T-helper 9 cell (primary cell): ENCODE results near the gene POLR2L.

Experiments
- DNase-seq: peaks from one replicate; pipeline ENCODE4 v3.0.0-alpha.2; 2020

POLR2L gene

GRCh38 chr11:808427-809286 lies 33.7 kb downstream of the POLR2L start:
- DNase-seq = no peak

GRCh38 chr11:804599-804964 lies 37.7 kb downstream of the POLR2L start:
- DNase-seq = no peak

- no peak for DNase-seq
These were observed 38.3 kb downstream of the POLR2L start for GRCh38 chr11:803770-804598.

GRCh38 chr11:803467-803742 lies 38.9 kb downstream of the POLR2L start:
- no peak for DNase-seq

- no peak for DNase-seq
These were observed 39.4 kb downstream of the POLR2L start for GRCh38 chr11:802693-803466.

GRCh38 chr11:802018-802617 lies 40.2 kb downstream of the POLR2L start:
- DNase-seq = no peak

- no peak for DNase-seq
These were observed 41.1 kb downstream of the POLR2L start for GRCh38 chr11:801097-801780.

GRCh38 chr11:800473-800872 lies 41.9 kb downstream of the POLR2L start:
- no peak for DNase-seq

- DNase-seq = no peak
These were observed 42.5 kb downstream of the POLR2L start for GRCh38 chr11:799641-800316.

GRCh38 chr11:798093-798713 lies 44.1 kb downstream of the POLR2L start, which contains the start of gene SLC25A22:
Gene SLC25A22 (minus strand): TSS chr11:798281. CDS start chr11:795006, 3,275 bp downstream.
- DNase-seq = peak; percentile 81

- peak; percentile 66 for DNase-seq
These were observed 44.8 kb downstream of the POLR2L start for GRCh38 chr11:797296-798092.

- DNase-seq = no peak
These were observed 45.6 kb downstream of the POLR2L start for GRCh38 chr11:796565-797295.

- DNase-seq = peak; percentile 72
These were observed 46.4 kb downstream of the POLR2L start for GRCh38 chr11:795634-796564.

GRCh38 chr11:794766-795633 lies 47.3 kb downstream of the POLR2L start:
- DNase-seq = no peak

- no peak for DNase-seq
These were observed 48.1 kb downstream of the POLR2L start for GRCh38 chr11:794013-794765.

GRCh38 chr11:793556-793955 lies 48.8 kb downstream of the POLR2L start:
- no peak for DNase-seq

- DNase-seq = no peak
These were observed 49.5 kb downstream of the POLR2L start for GRCh38 chr11:792873-793272.
